ENCODE data around the gene AFF2. TPM values are rescaled to one million over a fixed set of nuclear protein-coding genes. Genes with fewer than 3 reads are reported as not detected.

The AFF2 gene
- total RNA-seq, 1 donor from 2014 or later, result 3.4 TPM

DNA sequence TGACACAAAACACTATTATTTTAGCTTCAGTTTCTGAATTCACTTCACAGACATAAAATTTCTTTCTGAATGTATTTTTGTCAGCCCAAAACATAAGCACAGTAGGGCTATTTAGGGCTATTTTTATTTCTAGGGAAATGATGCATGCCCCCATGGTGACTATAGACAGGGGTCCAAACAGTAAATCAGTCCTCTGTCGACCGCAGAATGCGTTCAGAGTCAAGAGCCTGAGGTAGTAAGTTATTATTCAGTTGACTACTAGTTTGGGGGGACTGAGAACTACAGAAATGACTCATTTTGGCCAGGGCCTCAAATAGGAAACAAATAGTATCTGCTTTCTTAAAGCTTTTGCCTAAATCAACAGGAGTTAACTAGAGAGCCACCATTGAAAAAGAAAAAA lies 414.4 kb downstream of the AFF2 start:
- intact Hi-C loops (cut with micrococcal nuclease), result no loop called here

DNA sequence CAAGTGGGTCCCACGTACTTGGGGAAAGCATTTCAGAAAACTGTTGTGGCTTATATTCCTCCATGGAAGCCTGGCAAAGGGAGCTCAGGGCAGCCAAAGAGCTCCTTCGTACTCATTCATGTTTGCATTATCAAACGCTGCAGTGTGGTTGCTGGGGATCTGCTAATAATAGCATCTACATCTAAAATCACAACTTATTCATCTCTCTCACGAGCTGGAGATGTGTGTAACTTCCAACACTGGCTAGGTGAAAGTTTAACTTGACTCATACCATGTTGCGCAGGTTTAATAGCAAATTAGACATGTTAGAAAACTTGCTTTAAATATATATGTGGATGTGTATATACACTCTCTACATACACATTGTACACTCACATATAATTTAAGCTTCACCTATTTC lies 415.1 kb downstream of the AFF2 start:
- intact Hi-C loops (cut with micrococcal nuclease), result no loop called here

DNA sequence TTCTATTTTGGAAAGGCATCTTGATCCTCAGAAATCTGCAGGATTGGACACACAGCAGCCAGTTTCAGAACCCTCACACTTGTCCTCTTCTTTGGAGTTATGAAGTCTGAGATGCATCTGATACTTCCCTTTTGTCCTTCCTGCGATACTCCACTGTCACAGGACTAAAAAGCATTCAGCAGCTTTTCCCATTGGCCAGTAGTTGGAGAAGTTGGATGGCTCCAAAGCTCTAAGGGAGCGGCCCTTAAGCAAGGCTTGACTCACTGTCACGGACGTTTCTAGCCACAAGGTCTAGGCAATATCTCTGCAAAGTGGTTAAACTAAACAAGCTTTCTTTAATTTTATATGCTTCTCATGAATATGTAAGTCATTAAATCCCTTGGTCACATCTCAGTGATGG lies 417.0 kb downstream of the AFF2 start:
- intact Hi-C loops (cut with micrococcal nuclease), result no loop called here

DNA sequence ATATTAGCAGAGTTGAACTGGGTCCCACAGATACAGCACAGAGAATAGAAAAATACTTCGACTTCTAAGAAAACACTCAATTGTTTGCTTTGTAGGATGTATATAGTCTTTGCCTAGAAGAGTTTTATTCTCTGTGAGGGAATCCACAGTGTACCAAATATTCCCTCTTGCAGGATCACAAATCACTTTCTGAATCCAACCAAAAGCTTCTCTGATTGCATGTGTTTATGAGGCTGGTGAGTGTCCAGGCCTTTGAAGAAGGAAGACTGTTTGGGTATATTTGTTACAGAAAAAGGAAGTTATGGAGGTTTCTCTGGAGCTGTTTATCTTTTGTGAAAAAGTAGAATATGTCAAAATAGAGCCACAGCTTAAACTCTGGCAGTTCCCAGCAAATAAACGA lies 423.2 kb downstream of the AFF2 start:
- intact Hi-C loops (cut with micrococcal nuclease), result loop anchor here (5.0 kb wide), 1 partner anchor 881 kb away; no protein-coding TSS in a partner anchor

DNA sequence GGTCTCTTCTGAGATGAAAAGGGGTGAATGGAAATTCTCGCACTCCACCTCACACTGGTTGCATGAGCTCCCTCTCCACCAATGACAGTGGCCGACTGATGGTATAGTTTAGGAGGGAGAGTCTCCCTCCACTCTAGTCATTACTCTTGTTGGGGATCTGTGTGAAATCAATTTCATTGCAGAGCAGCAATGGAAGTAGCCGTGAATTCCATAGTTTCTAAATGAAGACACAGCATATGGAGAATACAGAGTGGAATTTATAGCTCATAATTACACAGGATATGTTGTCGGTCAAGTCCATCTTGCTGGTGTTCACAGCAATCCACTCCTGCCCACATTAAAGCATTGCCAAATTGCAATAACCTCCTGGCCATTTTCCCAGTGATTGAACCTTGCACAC lies 426.0 kb downstream of the AFF2 start:
- intact Hi-C loops (cut with micrococcal nuclease), result no loop called here

DNA sequence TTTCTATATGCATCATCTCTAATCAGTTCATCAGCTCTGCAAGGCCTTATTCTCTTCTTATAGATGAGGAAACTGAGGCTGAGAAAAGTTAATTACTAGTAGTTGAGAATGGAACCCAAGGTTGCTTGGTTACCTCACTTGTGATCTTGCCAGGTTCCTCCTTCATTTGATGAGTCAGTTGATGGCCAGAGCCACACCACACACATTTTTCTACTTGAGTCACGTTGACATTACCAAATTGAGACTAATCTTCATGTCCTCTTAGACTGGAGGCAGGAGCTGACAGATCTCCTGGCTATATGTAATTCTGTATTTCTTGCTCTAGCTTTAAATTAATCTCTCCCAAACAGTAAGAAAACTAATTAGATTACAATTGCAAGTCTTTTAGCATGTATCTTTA lies 428.4 kb downstream of the AFF2 start:
- intact Hi-C loops (cut with micrococcal nuclease), result no loop called here

DNA sequence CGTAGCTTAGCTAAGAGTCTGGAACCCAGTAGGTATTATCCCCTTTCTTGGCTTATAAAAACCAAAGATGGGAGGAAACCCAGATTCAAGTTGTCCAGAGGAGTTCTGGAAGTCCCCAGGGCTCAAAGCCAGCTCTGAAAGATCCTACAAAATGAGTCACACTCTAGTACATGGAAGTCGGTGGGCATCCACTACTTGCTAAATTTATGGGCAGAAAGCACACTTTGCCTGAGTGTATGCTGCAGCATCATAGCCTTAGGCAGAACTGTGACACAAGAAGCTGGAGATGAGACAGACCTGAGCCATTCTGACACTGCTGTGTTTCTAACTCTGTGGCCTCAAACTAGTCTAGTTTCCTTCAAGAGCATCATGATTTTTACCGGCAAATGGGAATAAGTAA lies 429.3 kb downstream of the AFF2 start:
- intact Hi-C loops (cut with micrococcal nuclease), result no loop called here

DNA sequence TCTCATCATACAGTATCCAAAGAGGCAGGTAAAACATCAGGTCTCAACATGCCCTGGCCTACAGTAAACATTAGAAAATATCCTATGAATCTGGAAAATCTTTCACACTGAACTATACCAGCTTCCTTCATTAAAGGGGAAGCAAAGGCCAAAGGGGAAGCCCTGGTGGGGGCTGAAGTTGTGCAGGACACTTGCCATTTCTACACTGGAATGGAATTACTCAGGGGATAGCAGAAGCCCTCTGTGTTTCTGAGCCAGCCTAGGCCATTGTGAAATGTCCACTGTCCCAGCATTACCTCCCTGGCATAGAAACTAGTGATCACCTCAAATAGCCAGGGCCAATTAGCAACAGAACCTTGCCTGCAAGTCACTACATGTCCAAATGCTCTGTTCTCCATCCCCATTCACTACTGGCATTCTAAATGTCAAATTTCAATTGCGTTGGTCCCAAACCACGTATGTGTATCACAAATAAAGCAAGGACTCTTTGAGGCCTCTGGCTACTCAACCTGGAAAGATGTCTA lies 429.9 kb downstream of the AFF2 start:
- intact Hi-C loops (cut with micrococcal nuclease), result no loop called here

DNA sequence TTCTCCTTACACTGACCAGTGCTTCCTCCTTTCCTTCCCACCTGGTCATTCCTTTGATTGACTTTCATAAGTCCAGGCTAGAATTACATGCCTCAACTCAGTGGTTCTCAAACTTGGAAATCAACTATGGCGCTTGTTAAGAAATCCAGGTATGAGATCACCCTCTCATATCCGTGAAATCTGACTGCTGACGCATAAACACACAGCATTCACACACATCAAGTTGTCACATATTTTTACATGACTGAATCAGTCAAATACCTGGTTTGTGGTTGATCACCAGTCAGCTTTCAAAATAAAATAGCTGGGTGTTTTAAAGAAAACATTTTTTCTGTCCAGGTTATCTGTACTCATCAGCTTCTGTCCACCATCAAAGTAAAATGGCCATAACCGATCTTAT lies 433.5 kb downstream of the AFF2 start:
- intact Hi-C loops (cut with micrococcal nuclease), result no loop called here

DNA sequence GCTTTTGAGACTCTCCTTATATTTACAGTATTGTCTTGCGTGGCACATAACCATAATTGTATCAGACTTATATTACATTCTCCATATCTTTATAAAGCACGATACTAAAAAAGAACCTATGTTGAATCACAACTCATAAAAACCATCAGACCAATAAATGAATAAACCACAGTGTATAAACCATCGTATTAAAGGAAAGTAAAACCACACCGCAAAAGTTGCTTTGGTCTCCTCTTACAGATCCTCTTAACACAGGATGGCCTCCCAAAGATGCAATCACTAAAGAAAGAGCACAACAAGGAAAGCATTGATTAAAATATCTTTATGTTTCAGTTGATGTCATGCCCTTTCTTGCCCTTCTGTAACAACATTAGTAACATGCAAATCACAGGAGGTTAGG lies 437.9 kb downstream of the AFF2 start:
- intact Hi-C loops (cut with micrococcal nuclease), result no loop called here

DNA sequence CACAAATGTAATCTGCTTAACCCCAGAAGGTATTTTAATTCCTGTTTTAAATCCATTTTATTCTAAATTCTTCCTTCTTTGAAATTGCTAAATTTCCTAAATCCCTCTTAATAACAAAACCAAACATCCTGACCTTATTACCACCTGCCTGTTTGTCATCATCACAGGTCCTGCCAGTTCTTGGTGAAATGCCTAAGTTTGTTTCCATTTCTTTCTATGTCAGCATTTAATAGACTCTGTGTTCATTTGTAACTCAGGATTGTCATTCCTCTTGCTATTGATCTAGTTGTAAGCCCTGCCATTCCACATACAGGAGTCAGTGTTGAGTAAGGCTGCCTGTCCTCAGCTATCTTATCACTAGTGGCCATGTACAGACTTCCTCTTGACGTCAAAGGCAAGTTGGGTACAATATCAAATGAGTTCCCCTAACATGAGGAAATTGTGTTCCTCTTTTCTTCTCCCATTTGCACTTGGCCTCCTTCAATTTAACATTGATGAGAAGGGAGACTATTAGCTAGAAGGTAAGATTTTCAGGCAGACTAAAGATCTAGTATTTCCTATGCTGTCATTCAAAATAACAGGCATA lies 440.1 kb downstream of the AFF2 start:
- intact Hi-C loops (cut with micrococcal nuclease), result no loop called here

DNA sequence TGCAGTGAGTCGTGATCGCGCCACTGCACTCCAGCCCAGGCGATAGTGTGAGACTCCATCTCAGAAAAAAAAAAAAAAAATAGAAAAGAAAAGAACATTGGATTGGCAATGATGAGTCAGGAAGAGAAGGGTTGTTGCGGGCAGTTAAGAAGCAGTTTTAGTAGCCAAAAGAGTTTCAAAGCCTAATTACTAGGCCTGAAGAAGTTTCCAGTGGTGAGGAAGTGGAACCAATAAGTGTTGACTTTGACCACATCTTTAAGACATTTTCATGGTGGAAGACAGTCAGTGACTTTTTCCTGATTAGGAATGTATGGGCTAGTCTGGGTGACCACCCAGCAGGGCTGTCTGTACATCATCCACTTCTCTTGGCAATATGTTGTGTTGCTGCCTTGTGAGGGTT lies 442.3 kb downstream of the AFF2 start:
- intact Hi-C loops (cut with micrococcal nuclease), result no loop called here

DNA sequence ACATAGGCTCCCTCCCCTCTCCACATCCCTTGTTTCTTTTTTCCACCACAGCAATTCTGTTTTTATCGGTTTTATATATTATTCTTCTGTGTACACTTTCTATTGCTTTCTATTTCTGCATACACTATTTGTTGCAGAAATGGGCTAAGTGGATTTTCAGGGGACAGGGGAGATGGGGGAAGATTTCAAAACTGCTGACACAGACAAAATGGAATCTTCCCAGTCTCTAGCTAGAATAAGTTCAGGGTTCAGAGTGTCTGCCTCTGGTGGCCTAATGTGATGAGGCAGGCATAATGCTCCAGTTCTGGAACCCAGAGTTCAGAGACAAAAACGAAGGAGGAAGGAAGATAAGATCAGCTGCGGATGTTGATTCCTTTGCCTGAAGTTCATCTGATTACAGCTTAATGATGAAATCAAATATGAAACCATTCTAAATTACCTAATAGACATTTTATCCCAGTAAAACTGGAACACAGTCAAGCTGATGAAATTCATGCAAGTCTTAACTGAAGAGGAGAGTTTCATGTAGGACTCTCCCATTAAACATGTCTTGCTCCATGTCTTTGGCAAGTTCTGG lies 447.1 kb downstream of the AFF2 start:
- intact Hi-C loops (cut with micrococcal nuclease), result no loop called here

DNA sequence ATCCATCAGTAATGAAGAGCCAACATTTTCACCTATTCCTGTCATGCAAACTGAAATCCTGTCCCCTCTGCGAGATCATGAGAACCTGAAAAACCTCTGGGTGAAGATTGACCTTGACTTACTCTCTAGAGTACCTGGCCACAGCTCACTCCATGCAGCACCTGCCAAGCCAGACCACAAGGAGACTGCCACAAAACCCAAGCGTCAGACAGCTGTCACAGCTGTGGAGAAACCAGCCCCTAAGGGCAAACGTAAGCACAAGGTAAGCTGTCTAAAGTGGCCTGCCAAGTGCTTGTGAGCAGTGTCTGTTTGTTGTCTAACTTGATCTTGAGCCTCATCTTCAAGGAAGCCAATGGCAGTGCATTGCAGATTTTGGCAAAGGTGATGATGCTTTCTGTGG lies 455.9 kb downstream of the AFF2 start:
- intact Hi-C loops (cut with micrococcal nuclease), result no loop called here

DNA sequence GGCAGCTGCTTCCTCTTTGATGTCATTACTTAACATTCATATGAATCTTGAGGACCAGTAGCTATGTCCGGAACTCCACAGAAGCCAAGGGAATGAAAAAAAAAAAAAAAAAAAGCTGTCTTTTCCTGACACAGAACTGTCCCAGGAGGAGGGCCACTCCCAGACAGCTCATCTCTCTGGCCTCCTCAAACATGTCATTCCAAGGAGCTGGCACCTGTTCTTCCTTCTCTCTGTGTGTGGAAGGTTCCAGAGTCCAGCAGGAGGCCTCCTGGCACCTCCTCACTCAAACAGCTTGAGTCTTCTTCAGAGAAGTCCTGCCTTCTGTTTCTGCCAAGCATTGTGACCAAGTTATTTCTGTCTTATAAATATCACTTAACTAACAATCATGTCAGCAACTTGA lies 458.5 kb downstream of the AFF2 start:
- intact Hi-C loops (cut with micrococcal nuclease), result no loop called here

DNA sequence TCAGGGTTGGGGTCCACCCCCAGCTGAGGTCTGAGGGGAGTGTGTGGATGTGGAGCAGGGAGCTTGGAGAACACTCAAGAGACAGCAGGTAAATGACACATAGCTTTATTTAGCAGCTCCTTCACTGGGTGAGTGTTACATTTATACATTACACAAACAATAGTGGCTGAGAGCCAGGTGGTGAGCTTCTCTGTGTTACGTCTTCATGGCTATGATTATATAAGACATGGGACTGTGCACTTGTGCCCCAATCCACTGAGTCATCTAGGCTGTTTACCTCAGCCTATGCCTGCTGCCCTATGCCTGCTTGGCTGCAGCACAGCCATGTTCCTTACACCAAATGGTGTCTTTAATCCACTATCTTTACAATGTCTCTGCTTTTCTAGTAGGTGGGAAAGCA lies 459.6 kb downstream of the AFF2 start:
- intact Hi-C loops (cut with micrococcal nuclease), result no loop called here

DNA sequence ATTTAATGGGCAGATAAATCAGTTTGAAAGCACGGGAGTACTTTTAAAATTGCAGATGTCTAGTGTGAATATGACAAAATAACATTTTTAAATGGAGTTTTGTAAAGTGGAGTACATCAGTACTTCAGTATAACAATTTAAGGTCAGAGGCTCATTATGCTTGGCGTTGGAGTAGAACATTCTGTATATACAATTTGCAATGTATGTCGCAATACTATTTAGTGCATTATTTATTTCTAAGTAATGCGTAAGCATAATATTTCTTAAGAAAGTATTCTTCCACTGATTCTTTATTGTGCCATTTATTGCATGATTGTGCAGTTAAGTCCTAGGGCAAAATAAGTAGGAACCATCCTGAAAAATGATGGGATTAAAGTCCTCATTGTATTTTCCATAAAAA lies 461.6 kb downstream of the AFF2 start:
- intact Hi-C loops (cut with micrococcal nuclease), result no loop called here

DNA sequence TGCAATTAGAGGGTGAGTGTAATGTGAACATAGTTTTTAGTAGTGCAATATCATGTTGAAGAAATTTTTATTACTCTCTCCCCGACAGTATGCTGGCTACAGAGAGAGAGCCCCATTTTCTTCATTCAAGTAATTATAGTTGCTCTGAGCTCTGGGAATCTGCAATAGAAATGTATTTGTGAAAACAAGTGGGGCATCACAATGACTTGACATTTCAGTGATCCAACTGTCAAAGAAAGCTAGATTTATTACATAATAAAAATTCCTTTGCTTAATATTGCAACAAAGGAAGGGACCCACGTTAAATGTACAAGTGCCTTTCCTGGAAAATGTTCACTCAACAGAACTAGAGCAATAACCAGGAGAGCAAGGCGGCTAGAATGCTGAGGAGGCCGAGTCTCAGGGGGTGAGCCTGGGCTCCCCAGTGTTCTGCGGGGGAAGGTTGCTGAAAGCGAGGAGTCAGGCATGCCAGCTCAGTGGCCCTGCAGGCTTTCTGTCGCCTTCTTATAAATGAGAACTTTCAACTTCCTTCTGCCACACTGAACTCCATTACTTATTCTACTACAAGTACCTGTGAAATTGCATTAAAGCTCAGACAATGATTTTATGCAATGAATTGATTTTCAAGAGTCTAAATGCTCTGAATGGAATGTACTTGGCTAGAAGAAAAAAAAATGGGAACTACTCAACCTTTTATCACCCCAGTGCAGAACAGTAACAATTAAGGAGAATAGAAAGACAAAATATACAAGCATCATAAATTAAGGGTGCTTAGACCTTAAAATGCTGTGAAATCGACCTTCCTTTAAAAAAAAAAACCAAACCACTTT lies 476.4 kb downstream of the AFF2 start:
- intact Hi-C loops (cut with micrococcal nuclease), result loop anchor here (5.0 kb wide), 1 partner anchor 254 kb away; no protein-coding TSS in a partner anchor

DNA sequence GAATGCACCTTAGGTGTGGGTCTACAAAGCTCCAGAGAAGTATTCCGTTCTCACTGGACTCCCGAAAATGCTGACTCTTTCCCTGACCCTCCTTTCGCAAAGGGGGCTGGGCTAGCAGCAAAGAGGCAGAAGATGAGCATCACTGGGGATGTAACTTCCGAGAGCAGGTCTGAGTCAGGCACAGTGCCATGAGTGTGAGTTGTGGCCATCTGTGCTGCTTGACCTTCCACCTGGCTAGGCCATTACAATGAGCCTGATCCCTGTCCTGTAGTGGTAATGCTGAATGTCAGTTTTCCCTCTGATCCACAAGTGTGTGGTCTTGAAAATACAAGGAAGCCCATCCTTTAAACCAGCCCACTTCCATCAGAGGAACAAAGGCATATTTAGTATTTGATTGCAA lies 479.4 kb downstream of the AFF2 start:
- intact Hi-C loops (cut with micrococcal nuclease), result loop anchor here (5.0 kb wide), 1 partner anchor 257 kb away; no protein-coding TSS in a partner anchor

DNA sequence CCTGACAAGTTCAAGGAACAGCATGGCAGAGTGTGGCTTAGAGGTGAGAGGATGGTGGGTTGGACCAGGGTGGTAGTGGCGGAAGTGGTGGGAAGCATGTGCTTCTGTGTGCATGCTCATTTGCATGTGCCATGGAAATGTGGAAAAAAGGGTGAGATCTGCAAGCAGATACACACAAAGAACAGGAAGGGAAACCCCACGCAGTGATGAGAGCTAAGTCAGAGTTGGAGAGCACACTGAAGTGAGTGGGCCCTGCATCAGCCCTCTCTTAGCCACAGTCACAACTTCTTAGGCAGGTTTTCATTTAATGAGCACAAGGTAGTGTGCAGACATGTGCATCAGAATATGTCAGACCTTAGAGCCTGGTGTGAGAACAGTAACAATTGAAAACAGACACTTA lies 483.8 kb downstream of the AFF2 start:
- intact Hi-C loops (cut with micrococcal nuclease), result no loop called here

DNA sequence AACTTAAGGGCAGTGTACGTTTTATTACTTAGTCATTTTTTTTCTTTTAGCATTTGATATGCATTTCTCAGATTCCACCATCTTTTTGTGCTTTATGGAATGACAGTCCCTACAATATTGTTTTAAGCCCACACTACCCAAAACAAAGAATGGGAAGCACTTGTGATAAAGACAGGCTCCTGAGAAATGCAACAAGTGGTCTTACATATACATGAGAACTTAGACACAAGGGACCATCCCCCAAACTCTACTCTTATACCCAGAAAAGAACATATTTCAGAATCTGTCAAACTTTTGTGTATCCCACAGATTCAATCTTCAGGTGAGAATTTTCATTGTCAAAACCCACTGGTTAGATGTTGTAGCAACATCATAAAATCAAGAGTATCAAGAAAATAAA lies 491.1 kb downstream of the AFF2 start:
- intact Hi-C loops (cut with micrococcal nuclease), result no loop called here

DNA sequence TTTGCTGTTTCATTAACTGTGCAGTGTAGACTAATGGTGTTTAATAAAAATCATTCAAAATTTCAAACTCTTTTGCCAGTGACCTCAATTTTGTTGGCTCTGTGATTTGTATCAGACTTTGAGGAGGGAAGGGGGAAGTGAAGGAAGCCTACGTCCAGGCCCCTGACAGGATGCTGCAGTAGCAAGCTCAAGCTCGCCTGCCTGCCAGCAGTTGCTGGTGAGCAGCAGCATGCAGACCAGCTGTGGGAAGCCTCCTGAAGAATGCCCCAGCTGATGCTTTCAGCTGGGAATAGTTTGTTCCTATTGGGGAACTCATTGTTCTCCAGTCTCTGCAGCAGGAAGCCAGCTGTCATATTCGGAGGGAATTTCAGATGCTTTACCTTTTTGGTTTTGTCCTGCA lies 495.2 kb downstream of the AFF2 start:
- intact Hi-C loops (cut with micrococcal nuclease), result no loop called here

Measured in T-helper 1 cell treated with Interleukin-12 subunit alpha and Interleukin-12 subunit beta and Interleukin-4 antibody, amounts not matched to agents 30 ng/mL and 1 ng/mL, for 36 hours (primary cell).